Islet of Langerhans (tissue), 1 donor: ENCODE measurements around the gene PPFIA2.
"Not testable (repeated sequence)": the region's sequence is repeated elsewhere in the genome, so short reads cannot be mapped to it uniquely, and the experiment has no call there.

ENCODE experiments used
- FAIRE-seq: peaks from one replicate; lab custom pipeline; 2011; peaks lifted over from hg19 to GRCh38; lab: Jason Lieb, UNC

PPFIA2 gene

GRCh38 chr12:81668475-81668874 is 90.7 kb downstream of the PPFIA2 start:
- FAIRE-seq: no peak

GRCh38 chr12:81659310-81659709 is 99.8 kb downstream of the PPFIA2 start:
- not testable (repeated sequence) for FAIRE-seq

- FAIRE-seq: peak; percentile 98
These were observed 114.6 kb downstream of the PPFIA2 start for GRCh38 chr12:81644503-81644902.

GRCh38 chr12:81639196-81639595 is 120.0 kb downstream of the PPFIA2 start:
- no peak for FAIRE-seq

GRCh38 chr12:81633127-81633526 is 126.0 kb downstream of the PPFIA2 start:
- no peak for FAIRE-seq

GRCh38 chr12:81627336-81628189 is 131.6 kb downstream of the PPFIA2 start:
- peak; percentile 98 for FAIRE-seq

- FAIRE-seq: no peak
These were observed 132.7 kb downstream of the PPFIA2 start for GRCh38 chr12:81626406-81626805.

GRCh38 chr12:81617915-81618314 is 141.2 kb downstream of the PPFIA2 start:
- peak; percentile 89 for FAIRE-seq

GRCh38 chr12:81615026-81615588 is 144.0 kb downstream of the PPFIA2 start:
- no peak for FAIRE-seq

GRCh38 chr12:81610955-81611889 is 147.9 kb downstream of the PPFIA2 start:
- peak; percentile 94 for FAIRE-seq

- FAIRE-seq: peak; percentile 95
These were observed 161.1 kb downstream of the PPFIA2 start for GRCh38 chr12:81597928-81598604.

GRCh38 chr12:81596558-81596957 is 162.6 kb downstream of the PPFIA2 start:
- FAIRE-seq: no peak

GRCh38 chr12:81591256-81591655 is 167.9 kb downstream of the PPFIA2 start:
- no peak for FAIRE-seq

GRCh38 chr12:81590703-81591102 is 168.4 kb downstream of the PPFIA2 start:
- FAIRE-seq: not testable (repeated sequence)

GRCh38 chr12:81588235-81589008 is 170.7 kb downstream of the PPFIA2 start:
- no peak for FAIRE-seq

GRCh38 chr12:81585787-81586186 is 173.4 kb downstream of the PPFIA2 start:
- no peak for FAIRE-seq

- no peak for FAIRE-seq
These were observed 185.9 kb downstream of the PPFIA2 start for GRCh38 chr12:81573228-81573627.

GRCh38 chr12:81572411-81572810 is 186.7 kb downstream of the PPFIA2 start:
- no peak for FAIRE-seq

GRCh38 chr12:81570234-81570633 is 188.9 kb downstream of the PPFIA2 start:
- FAIRE-seq: no peak

GRCh38 chr12:81564237-81564636 is 194.9 kb downstream of the PPFIA2 start:
- FAIRE-seq: no peak

GRCh38 chr12:81558031-81558430 is 201.1 kb downstream of the PPFIA2 start:
- FAIRE-seq: no peak
